ENCODE measurements around the gene POMT2.
"Not testable (repeated sequence)": the region's sequence is repeated elsewhere in the genome, so short reads cannot be mapped to it uniquely, and the experiment has no call there.

Gene POMT2

GRCh38 chr14:77340389-77340788 lies 19.7 kb upstream of the POMT2 start:
- no peak for TF ChIP-seq CTCF (IDR thresholded peaks at IDR 0.05; ENCODE audit: borderline replicate concordance, control extremely low read depth, extremely low read depth, insufficient read depth, missing control alignments)
- no peak for DNase-seq (ENCODE audit: low spot score)
- in situ Hi-C loops (cut with MboI; ENCODE audit: low sequenced_read_pairs, unreplicated experiment), result no loop called here

DNA sequence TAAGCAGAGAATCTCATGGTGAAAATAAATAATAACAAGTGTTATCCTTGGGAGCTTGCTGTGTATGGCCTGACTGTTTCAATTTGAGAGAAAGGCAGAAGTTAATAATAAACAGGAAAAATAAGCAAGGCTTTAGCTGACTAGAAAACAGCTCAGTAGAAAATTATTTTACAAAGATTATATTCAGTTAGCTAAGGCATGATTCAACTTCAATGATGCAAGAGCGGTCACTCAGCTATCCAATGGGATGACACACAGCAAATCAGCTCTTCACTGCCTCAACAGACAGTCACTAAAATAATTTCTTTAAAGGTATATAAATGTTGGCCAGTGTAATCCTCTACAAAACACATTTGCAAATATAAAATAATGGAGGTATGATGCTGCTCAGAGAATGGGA lies 18.7 kb upstream of the POMT2 start:
- DNase-seq (ENCODE audit: low spot score), result no peak
- in situ Hi-C loops (cut with MboI; ENCODE audit: low sequenced_read_pairs, unreplicated experiment), result no loop called here
- no peak for TF ChIP-seq CTCF (IDR thresholded peaks at IDR 0.05; ENCODE audit: borderline replicate concordance, control extremely low read depth, extremely low read depth, insufficient read depth, missing control alignments)

GRCh38 chr14:77338302-77338701 lies 17.6 kb upstream of the POMT2 start:
- in situ Hi-C loops (cut with MboI; ENCODE audit: low sequenced_read_pairs, unreplicated experiment), result no loop called here
- no peak for TF ChIP-seq CTCF (IDR thresholded peaks at IDR 0.05; ENCODE audit: borderline replicate concordance, control extremely low read depth, extremely low read depth, insufficient read depth, missing control alignments)
- no peak for DNase-seq (ENCODE audit: low spot score)

- DNase-seq (ENCODE audit: low spot score), result no peak
- TF ChIP-seq CTCF (IDR thresholded peaks at IDR 0.05; ENCODE audit: borderline replicate concordance, control extremely low read depth, extremely low read depth, insufficient read depth, missing control alignments), result no peak
- in situ Hi-C loops (cut with MboI; ENCODE audit: low sequenced_read_pairs, unreplicated experiment), result no loop called here
These were observed 17.2 kb upstream of the POMT2 start for GRCh38 chr14:77337880-77338279.

GRCh38 chr14:77337255-77337654 lies 16.6 kb upstream of the POMT2 start:
- in situ Hi-C loops (cut with MboI; ENCODE audit: low sequenced_read_pairs, unreplicated experiment); DNase-seq (ENCODE audit: low spot score): not testable (repeated sequence)

DNA sequence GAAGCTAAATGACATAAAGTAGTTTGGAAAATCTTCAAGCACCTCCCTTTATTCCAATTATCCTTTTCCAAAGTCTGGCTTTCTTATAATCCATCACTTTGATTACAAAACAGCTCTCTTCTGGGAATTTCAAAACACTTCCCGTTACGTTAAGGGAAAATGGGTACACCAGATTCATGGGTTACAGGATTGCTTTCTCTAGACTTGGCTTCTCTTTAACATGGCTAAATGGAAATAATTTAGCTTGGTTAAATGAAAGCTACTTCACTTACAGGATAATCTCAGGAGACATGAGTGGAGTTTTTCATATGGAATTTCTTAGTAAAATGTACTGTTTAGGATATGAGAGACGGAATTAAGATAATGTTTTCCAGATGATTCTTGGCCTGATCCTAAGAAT lies 14.9 kb upstream of the POMT2 start:
- no peak for TF ChIP-seq CTCF (IDR thresholded peaks at IDR 0.05; ENCODE audit: borderline replicate concordance, control extremely low read depth, extremely low read depth, insufficient read depth, missing control alignments)
- in situ Hi-C loops (cut with MboI; ENCODE audit: low sequenced_read_pairs, unreplicated experiment), result no loop called here
- no peak for DNase-seq (ENCODE audit: low spot score)

DNA sequence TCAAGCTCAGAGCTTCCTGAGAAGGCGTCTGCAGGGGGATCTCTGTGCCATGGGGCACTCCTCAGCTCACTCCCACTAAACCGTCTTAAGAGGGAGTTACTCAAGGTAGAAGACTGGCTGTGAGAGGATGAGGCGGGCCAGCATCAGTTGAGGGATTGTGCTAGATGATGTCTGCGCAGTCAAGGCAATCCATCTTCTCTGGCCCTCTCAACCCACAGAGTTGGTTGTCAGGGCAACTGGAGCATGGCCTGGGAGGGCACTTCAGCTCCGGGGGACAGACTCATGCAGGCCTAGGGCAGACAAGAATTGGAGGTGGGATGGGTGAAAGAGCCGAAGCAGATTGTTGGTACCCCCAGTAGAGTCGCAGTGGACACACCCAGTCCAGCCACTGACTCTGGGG lies 9.2 kb upstream of the POMT2 start:
- no peak for TF ChIP-seq CTCF (IDR thresholded peaks at IDR 0.05; ENCODE audit: borderline replicate concordance, control extremely low read depth, extremely low read depth, insufficient read depth, missing control alignments)
- no peak for DNase-seq (ENCODE audit: low spot score)
- in situ Hi-C loops (cut with MboI; ENCODE audit: low sequenced_read_pairs, unreplicated experiment), result no loop called here

All from GM13976 (cell line).